ENCODE data around the gene PSENEN.

PSENEN gene

DNA sequence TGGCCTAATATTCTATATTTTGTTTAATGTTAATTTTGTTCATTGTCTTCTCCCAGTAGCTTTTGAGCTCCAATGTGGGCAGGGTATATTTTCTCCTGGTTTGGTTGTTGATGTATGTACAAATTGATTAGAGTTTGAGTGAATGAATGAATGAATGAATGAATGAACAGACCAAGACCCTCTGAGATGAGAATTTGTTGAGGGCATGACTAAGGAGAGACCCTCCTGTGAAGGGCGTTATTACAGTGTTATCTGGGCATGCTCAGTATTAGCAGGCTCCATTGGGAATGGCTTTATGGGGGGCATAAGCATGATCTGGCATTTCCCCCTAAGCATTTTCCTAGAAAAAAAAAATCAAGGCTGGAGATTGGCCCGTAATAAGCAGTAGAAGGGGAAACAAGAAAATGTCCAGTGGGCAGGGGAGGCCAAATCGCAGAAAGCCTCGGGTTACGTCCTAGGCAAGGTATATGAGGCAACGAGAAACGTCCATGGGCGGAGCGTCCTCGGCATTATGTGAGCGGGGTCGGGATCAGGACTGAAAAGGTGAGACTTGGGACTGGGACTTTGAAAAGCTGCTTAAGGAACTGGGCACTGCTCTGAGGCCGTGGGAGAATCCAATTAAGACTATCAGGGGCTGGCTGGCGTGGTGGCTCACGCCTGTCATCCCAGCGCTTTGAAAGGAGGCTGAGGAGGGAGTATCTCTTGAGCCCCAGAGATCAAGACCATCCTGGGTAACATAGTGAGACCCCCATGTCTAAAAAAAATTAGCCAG, 29.0 kb downstream of the PSENEN start:
- TF ChIP-seq, protein P1, sequence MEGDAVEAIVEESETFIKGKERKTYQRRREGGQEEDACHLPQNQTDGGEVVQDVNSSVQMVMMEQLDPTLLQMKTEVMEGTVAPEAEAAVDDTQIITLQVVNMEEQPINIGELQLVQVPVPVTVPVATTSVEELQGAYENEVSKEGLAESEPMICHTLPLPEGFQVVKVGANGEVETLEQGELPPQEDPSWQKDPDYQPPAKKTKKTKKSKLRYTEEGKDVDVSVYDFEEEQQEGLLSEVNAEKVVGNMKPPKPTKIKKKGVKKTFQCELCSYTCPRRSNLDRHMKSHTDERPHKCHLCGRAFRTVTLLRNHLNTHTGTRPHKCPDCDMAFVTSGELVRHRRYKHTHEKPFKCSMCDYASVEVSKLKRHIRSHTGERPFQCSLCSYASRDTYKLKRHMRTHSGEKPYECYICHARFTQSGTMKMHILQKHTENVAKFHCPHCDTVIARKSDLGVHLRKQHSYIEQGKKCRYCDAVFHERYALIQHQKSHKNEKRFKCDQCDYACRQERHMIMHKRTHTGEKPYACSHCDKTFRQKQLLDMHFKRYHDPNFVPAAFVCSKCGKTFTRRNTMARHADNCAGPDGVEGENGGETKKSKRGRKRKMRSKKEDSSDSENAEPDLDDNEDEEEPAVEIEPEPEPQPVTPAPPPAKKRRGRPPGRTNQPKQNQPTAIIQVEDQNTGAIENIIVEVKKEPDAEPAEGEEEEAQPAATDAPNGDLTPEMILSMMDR (IDR thresholded peaks at IDR 0.05; ENCODE audit: control insufficient read depth, extremely low read depth, insufficient read depth): no peak
- no peak for DNase-seq (ENCODE audit: low read depth)
- peak overlapping the region; percentile 69 for H3K4me3 ChIP-seq (ENCODE audit: low read depth, low read length)

DNA sequence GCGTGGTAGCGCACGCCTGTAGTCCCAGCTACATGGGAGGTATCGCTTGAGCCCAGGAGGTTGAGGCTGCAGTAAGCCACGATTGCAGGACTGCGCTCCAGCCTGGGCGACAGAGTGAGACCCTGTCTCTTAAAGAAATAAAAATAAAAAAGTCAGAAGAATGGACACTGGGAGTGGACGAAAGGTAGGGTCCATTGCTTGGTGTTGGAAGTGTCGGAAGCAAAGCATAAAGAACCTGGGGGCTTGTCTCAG, 29.5 kb downstream of the PSENEN start:
- no peak for DNase-seq (ENCODE audit: low read depth)
- H3K4me3 ChIP-seq (ENCODE audit: low read depth, low read length): peak overlapping the region; percentile 69
- TF ChIP-seq, protein P1 (IDR thresholded peaks at IDR 0.05; ENCODE audit: control insufficient read depth, extremely low read depth, insufficient read depth): no peak

DNA sequence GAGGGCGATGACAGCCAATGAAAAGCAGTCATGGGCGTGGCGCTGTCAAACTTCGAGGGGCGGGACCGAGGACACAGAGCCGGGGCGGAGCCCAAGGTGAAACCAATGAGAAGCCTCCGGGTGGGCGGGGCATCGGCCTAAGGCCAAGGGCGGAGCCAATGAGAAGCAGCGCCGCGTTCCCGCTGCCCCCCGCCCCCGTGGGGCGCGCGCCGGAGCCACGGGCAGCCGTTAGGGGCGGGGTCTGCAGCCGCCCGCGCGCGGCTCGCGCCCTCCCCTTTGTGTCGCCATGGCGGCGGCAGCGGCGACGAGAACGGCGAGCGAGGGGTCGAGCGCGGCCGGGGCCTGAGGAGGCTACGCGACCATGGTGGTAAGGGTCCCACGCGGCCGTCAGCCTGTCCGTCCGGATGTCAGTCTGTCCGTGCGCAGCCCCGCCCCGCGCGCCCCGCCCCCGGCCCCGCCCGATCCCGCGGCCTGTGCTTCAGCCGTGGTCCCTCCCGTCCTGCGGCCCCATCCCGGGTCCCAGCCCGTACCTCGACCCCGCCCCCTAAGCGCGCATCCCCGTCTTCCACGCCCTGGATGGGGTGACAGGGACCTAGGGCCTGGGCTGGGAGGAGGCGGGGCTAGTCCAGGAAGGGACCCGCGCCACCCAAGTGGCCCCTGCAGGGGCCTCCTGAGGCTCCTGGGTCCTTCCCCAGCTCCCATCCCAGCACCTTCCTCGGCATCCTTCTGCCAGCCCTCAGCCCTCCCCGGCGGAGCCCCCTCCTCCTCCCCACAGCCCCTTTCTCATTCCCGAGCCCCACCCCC, 30.0 kb downstream of the PSENEN start, which contains the start of gene ARHGAP33:
ARHGAP33 (plus strand) TSS at position 267 of the 804 bp plus-strand sequence; CDS start at position 362, 95 bp downstream.
- TF ChIP-seq, protein P1 (IDR thresholded peaks at IDR 0.05; ENCODE audit: control insufficient read depth, extremely low read depth, insufficient read depth): no peak
- H3K4me3 ChIP-seq (ENCODE audit: low read depth, low read length): peak within 1 kb of the TSS; percentile 69
- peak; percentile 85 for DNase-seq (ENCODE audit: low read depth)

DNA sequence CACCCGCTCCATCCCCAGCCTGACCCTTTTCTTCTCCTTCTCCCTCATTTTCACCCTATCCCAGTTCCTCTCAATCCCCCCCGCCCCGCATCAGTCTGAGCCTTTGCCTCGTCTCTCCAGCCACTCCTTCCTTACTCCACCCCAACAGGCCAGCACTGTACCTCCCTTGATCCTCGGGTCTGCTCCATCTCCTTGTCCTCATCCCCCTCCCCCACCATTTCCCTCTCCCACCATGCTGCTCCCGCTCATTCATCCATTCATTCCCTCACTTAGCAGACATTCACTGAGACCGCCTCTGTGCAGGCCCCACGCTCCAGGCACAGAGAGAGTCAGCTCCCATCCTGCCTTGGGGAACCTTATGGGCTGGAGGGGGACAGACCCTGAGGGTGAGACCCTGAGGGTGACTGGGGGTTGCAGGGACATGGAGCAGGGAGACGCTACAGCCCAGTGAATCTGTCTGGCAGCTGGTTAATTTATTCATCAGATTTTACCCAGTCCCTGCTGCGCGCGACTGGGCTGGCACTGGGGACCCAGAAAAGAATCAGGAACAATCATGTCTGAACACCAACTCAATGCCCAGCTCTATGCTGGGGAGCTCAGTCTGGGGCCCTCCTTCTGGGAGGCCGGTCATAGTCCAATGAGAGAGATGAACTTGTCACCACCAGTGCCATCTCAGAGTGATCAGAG, 30.8 kb downstream of the PSENEN start:
- peak overlapping the region; percentile 69 for H3K4me3 ChIP-seq (ENCODE audit: low read depth, low read length)
- TF ChIP-seq, protein P1 (IDR thresholded peaks at IDR 0.05; ENCODE audit: control insufficient read depth, extremely low read depth, insufficient read depth): no peak
- DNase-seq (ENCODE audit: low read depth): no peak

DNA sequence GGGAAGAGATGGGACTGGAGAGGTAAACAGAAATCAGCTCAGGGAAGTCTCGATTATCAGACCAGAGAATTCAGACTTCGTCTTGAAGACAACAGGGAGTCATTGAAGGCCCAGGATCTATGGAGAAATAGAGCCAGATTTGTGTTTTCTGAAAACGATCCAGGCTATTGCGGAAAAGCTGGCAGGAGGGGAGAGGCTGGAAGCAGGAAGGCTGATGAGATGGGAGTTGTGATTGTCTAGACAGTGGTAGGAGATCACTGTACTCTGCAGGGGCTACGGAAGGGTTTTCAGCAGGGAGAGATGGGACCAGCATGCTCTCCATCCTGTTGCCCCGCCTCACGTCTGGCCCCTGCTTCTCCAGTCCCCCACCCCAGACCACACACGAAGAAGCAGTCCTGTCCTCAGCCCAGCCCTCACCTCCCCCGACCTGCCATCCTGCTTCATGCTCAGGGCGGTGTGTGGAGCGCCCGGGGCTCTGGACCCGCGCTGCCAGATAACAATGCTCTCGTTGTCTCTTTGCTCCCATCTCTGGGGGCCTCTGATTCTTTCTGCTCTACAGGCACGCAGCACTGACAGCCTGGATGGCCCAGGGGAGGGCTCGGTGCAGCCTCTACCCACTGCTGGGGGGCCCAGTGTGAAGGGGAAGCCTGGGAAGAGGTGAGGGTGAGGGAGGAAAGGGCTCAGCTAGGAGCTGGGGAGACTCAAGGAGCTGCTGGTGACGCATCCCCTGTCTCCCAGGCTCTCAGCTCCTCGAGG, 31.8 kb downstream of the PSENEN start:
- DNase-seq (ENCODE audit: low read depth): no peak
- no peak overlapping the region for H3K4me3 ChIP-seq (ENCODE audit: low read depth, low read length)
- TF ChIP-seq, protein P1 (IDR thresholded peaks at IDR 0.05; ENCODE audit: control insufficient read depth, extremely low read depth, insufficient read depth): no peak

DNA sequence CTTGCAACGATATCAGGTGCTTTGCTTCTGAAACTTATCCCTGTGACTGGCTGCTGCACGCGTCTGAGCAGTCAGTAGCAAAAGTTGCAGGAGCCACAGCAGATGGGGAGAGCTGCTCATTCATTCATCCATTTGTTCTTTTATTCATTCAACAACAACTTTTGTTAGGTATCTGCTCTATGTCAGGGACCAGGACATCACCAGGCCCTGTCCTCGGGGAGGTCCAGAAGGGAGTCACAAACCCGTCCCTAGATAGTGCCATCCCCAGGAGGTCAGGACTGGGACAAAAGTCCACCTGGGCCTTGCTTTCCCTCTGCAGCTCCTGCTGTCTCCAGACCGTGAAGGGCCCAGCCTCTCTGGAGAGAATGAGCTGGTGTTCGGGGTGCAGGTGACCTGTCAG, 32.5 kb downstream of the PSENEN start:
- no peak overlapping the region for H3K4me3 ChIP-seq (ENCODE audit: low read depth, low read length)
- TF ChIP-seq, protein P1 (IDR thresholded peaks at IDR 0.05; ENCODE audit: control insufficient read depth, extremely low read depth, insufficient read depth): no peak
- no peak for DNase-seq (ENCODE audit: low read depth)
